Prostate gland (tissue), 2 donors: ENCODE data around the gene WDR88.

ENCODE experiments used
- POLR2A ChIP-seq: fragments of 450-650 bp; IDR thresholded peaks from one replicate; pipeline ENCODE4 v1.6.1; 2016; ENCODE audit warnings: antibody characterized with exemption, mild to moderate bottlenecking
- POLR2AphosphoS5 ChIP-seq: sonication (generic); formaldehyde crosslinking; IDR thresholded peaks from one replicate; pipeline ENCODE4 v1.6.1; 2017; ENCODE audit warnings: antibody characterized with exemption
- TF ChIP-seq, protein P1 (sequence below), 4 experiments: fragments of 200-600 bp in 2 of 4; fragments of 450-650 bp in 2 of 4; sonication (generic) in 2 of 4; IDR thresholded peaks; 1 replicate in 3 of 4; 2 replicates in 1 of 4; pipeline ENCODE4 v1.5.1; 2016 to 2019; ENCODE audit warnings: antibody characterized with exemption in 4 of 4, mild to moderate bottlenecking in 2 of 4, moderate library complexity in 2 of 4

DNA sequence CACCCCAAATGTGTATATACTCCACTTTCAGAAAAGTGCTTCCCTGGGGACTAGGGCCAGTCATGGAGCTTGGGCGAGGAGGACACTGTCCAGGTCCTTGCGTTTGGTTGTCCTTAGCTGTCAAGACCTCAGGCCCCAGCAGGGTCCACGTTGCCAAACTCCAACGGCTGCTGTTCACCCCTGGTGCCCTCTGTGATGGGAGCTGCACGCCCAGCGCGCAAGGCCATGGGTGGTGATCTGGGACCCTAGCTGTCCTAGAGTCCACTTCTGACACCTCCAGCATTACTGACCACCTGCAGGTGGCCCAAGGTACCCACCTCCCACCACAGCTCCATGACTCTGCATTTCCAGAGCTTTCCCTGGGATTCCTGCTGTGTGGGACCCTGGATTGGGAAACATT lies 66.3 kb downstream of the WDR88 start:
- TF ChIP-seq, protein P1, sequence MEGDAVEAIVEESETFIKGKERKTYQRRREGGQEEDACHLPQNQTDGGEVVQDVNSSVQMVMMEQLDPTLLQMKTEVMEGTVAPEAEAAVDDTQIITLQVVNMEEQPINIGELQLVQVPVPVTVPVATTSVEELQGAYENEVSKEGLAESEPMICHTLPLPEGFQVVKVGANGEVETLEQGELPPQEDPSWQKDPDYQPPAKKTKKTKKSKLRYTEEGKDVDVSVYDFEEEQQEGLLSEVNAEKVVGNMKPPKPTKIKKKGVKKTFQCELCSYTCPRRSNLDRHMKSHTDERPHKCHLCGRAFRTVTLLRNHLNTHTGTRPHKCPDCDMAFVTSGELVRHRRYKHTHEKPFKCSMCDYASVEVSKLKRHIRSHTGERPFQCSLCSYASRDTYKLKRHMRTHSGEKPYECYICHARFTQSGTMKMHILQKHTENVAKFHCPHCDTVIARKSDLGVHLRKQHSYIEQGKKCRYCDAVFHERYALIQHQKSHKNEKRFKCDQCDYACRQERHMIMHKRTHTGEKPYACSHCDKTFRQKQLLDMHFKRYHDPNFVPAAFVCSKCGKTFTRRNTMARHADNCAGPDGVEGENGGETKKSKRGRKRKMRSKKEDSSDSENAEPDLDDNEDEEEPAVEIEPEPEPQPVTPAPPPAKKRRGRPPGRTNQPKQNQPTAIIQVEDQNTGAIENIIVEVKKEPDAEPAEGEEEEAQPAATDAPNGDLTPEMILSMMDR (IDR thresholded peaks at IDR 0.05), result no peak
- TF ChIP-seq POLR2A (no peak), POLR2AphosphoS5 (no peak)
